H1 (cell line): Measurements from ENCODE around the gene CD52. TPM values are rescaled to one million over a fixed set of nuclear protein-coding genes. Genes with fewer than 3 reads are reported as not detected.
A peak's percentile ranks its signal among the peaks of the same experiment; 100 is the strongest.

Experiments used
- CTCF ChIA-PET: fragments of 300-600 bp; sonication (Branson Sonifier 250); formaldehyde crosslinking; loops from one replicate; lab custom pipeline; 2021; ENCODE audit not compliant: partially characterized antibody; lab: Charles Lee
- POLR2A ChIA-PET: fragments of 300-600 bp; sonication (Branson Sonifier 250); formaldehyde crosslinking; loops from one replicate; lab custom pipeline; 2021; ENCODE audit warnings: inconsistent platforms; ENCODE audit not compliant: partially characterized antibody; lab: Charles Lee
- DNase-seq, 2 experiments: peaks; one replicate each; pipeline versions ENCODE4 v3.0.0 to v3.0.0-alpha.2; 2010 to 2022; ENCODE audit warnings: low spot score in 2 of 2, low read depth in 1 of 2, mixed read lengths in 1 of 2
- FAIRE-seq: peaks from 2 replicates; lab custom pipeline; 2011; peaks lifted over from hg19 to GRCh38; lab: Jason Lieb, UNC
- H2AFZ ChIP-seq: 2 replicates; pipeline ENCODE4 v1.8.1; 2012; ENCODE audit warnings: low read length, inconsistent platforms
- H2AK5ac ChIP-seq: 2 replicates; pipeline ENCODE4 v1.6.1; 2013; ENCODE audit warnings: low read depth, low read length
- H2BK120ac ChIP-seq: replicated peaks from 2 replicates; pipeline ENCODE3; 2013; ENCODE audit warnings: low read depth, low read length, inconsistent platforms
- H2BK12ac ChIP-seq: 2 replicates; pipeline ENCODE4 v1.6.1; 2013; ENCODE audit warnings: low read depth, low read length
- H2BK15ac ChIP-seq: 2 replicates; pipeline ENCODE4 v1.6.1; 2013; ENCODE audit warnings: low read length
- H2BK20ac ChIP-seq: 2 replicates; pipeline ENCODE4 v1.6.1; 2013; ENCODE audit warnings: low read length
- H2BK5ac ChIP-seq: 2 replicates; pipeline ENCODE4 v1.6.1; 2013; ENCODE audit warnings: low read depth, low read length
- H3K14ac ChIP-seq: 2 replicates; pipeline ENCODE4 v1.6.1; 2013; ENCODE audit warnings: inconsistent platforms; ENCODE audit not compliant: insufficient read length
- H3K18ac ChIP-seq: 2 replicates; pipeline ENCODE4 v1.6.1; 2013; ENCODE audit warnings: low read length; ENCODE audit errors: extremely low read depth
- H3K23ac ChIP-seq: 2 replicates; pipeline ENCODE4 v1.6.1; 2013; ENCODE audit warnings: inconsistent platforms; ENCODE audit not compliant: insufficient read length
- H3K23me2 ChIP-seq: 2 replicates; pipeline ENCODE4 v1.6.1; 2013; ENCODE audit warnings: low read depth, low read length
- H3K27ac ChIP-seq: 2 replicates; pipeline ENCODE4 v1.6.1; 2011; ENCODE audit warnings: low read depth, low read length, inconsistent platforms
- H3K27me3 ChIP-seq, 4 experiments: replicated peaks in 1 of 4; 1 replicate in 1 of 4; 2 replicates in 3 of 4; pipeline versions ENCODE4 v1.6.1 to v1.8.1; 2011 to 2013; ENCODE audit warnings: low read length in 3 of 4, mild to moderate bottlenecking in 3 of 4, inconsistent platforms in 2 of 4, mixed read lengths in 2 of 4, moderate library complexity in 1 of 4; ENCODE audit not compliant: control insufficient read depth in 3 of 4, insufficient read depth in 3 of 4; ENCODE audit errors: extremely low read depth in 1 of 4
- H3K36me3 ChIP-seq, 4 experiments: 2 replicates each; pipeline versions ENCODE4 v1.6.1 to v1.8.1; 2011 to 2013; ENCODE audit warnings: mild to moderate bottlenecking in 4 of 4, low read length in 3 of 4, moderate library complexity in 2 of 4, control low read depth in 1 of 4, inconsistent platforms in 1 of 4; ENCODE audit not compliant: insufficient read depth in 4 of 4, control insufficient read depth in 2 of 4
- H3K4ac ChIP-seq: replicated peaks from 2 replicates; pipeline ENCODE3; 2013; ENCODE audit warnings: low read length, low read depth, mixed read lengths, inconsistent platforms; ENCODE audit not compliant: insufficient read length
- H3K4me1 ChIP-seq, 4 experiments: replicated peaks in 1 of 4; 1 replicate in 1 of 4; 2 replicates in 3 of 4; pipeline versions ENCODE4 v1.6.1 to v1.8.1; 2011 to 2013; ENCODE audit warnings: low read length in 3 of 4, inconsistent platforms in 2 of 4, mixed read lengths in 1 of 4; ENCODE audit not compliant: insufficient read depth in 4 of 4, control insufficient read depth in 3 of 4
- H3K4me2 ChIP-seq, 2 experiments: 2 replicates each; pipeline versions ENCODE4 v1.6.1 to v1.8.1; 2011 to 2013; ENCODE audit warnings: low read depth in 2 of 2, low read length in 2 of 2, control low read depth in 1 of 2, inconsistent platforms in 1 of 2, mild to moderate bottlenecking in 1 of 2; ENCODE audit not compliant: insufficient read depth in 1 of 2
- H3K4me3 ChIP-seq, 4 experiments: fragments of 200-600, 300-600 bp in 1 of 4; sonication (generic), shearing (Covaris generic), sonication (Bioruptor Twin) in 1 of 4; 2 replicates each; pipeline versions ENCODE4 v1.5.1 to v1.8.1; 2011 to 2016; ENCODE audit warnings: low read length in 4 of 4, low read depth in 3 of 4, control low read depth in 2 of 4, inconsistent platforms in 2 of 4, mild to moderate bottlenecking in 2 of 4, mixed read lengths in 1 of 4, moderate library complexity in 1 of 4; ENCODE audit not compliant: insufficient read depth in 2 of 4; ENCODE audit errors: extremely low read depth in 1 of 4
- H3K56ac ChIP-seq: replicated peaks from 2 replicates; pipeline ENCODE3; 2013; ENCODE audit warnings: low read depth, mild to moderate bottlenecking, mixed read lengths, low read length, inconsistent platforms; ENCODE audit not compliant: insufficient read length
- H3K79me1 ChIP-seq: 2 replicates; pipeline ENCODE4 v1.6.1; 2013; ENCODE audit warnings: low read depth, low read length, control low read depth
- H3K79me2 ChIP-seq, 2 experiments: 2 replicates each; pipeline versions ENCODE4 v1.6.1 to v1.8.1; 2012 to 2013; ENCODE audit warnings: low read length in 2 of 2, mild to moderate bottlenecking in 2 of 2, inconsistent platforms in 1 of 2; ENCODE audit not compliant: insufficient read depth in 2 of 2, control insufficient read depth in 1 of 2
- H3K9ac ChIP-seq, 4 experiments: replicated peaks in 1 of 4; 1 replicate in 1 of 4; 2 replicates in 3 of 4; pipeline versions ENCODE4 v1.6.1 to v1.8.1; 2011 to 2013; ENCODE audit warnings: low read depth in 3 of 4, low read length in 3 of 4, control low read depth in 2 of 4, mild to moderate bottlenecking in 2 of 4, moderate library complexity in 2 of 4, inconsistent platforms in 1 of 4; ENCODE audit errors: extremely low read depth in 1 of 4
- H3K9me3 ChIP-seq, 2 experiments: 2 replicates each; pipeline versions ENCODE4 v1.6.1 to v1.8.1; 2012 to 2013; ENCODE audit warnings: mild to moderate bottlenecking in 2 of 2, moderate library complexity in 2 of 2, control low read depth in 1 of 2, inconsistent platforms in 1 of 2, low read depth in 1 of 2, low read length in 1 of 2, mixed read lengths in 1 of 2; ENCODE audit not compliant: insufficient read depth in 2 of 2
- H4K20me1 ChIP-seq, 2 experiments: replicated peaks in 1 of 2; 2 replicates each; pipeline versions ENCODE3 to v1.8.1; 2011 to 2013; ENCODE audit warnings: inconsistent platforms in 2 of 2, low read length in 2 of 2, mild to moderate bottlenecking in 1 of 2; ENCODE audit not compliant: insufficient read depth in 2 of 2, control insufficient read depth in 1 of 2
- H4K5ac ChIP-seq: 2 replicates; pipeline ENCODE4 v1.6.1; 2013; ENCODE audit warnings: low read length, low read depth, mixed read lengths, inconsistent platforms; ENCODE audit not compliant: insufficient read length
- H4K8ac ChIP-seq: 2 replicates; pipeline ENCODE4 v1.8.0; 2013; ENCODE audit warnings: mild to moderate bottlenecking, moderate library complexity, low read length, inconsistent platforms; ENCODE audit not compliant: insufficient read depth; ENCODE audit errors: extremely low read depth
- H4K91ac ChIP-seq: replicated peaks from 2 replicates; pipeline ENCODE3; 2013; ENCODE audit warnings: low read length, mixed read lengths, inconsistent platforms; ENCODE audit not compliant: insufficient read length
- CHD2 ChIP-seq: IDR thresholded peaks from 2 replicates; pipeline ENCODE4 v1.6.1; 2012; ENCODE audit warnings: low read length, improper control_type of control experiment
- RAD21 ChIP-seq, 2 experiments: IDR thresholded peaks in 1 of 2; conservative IDR thresholded peaks in 1 of 2; 2 replicates each; pipeline ENCODE4 v1.6.1; 2011; ENCODE audit warnings: low read depth in 2 of 2, low read length in 2 of 2, improper control_type of control experiment in 1 of 2, inconsistent platforms in 1 of 2, mild to moderate bottlenecking in 1 of 2, moderate library complexity in 1 of 2
- WGBS, 2 experiments: shearing (Covaris generic) in 1 of 2; methylation state at CpG; one replicate each; pipeline versions ENCODE4 v1.1.6 to v1.1.7; 2013 to 2015; ENCODE audit warnings: low lambda C conversion rate in 2 of 2, mixed read lengths in 2 of 2, inconsistent platforms in 1 of 2, low coverage in 1 of 2, missing lambda C conversion rate in 1 of 2; ENCODE audit not compliant: insufficient replicate concordance in 2 of 2, insufficient coverage in 1 of 2, insufficient read length in 1 of 2; ENCODE audit errors: extremely low coverage in 1 of 2, missing lambda C conversion rate in 1 of 2; 5-methylcytosine and 5-hydroxymethylcytosine counted together
- polyA plus RNA-seq, 7 experiments: library from polyadenylated mRNA; depleted of rRNA in 3 of 7; stranded (reverse) in 5 of 7; unstranded in 2 of 7; fragments of >200 nt in 5 of 7; fragments of 200-250 nt in 2 of 7; gene quantifications; 1 replicate in 5 of 7; 2 replicates in 1 of 7; 4 replicates in 1 of 7; pipeline versions ENCODE4 v1.2.1 to v1.2.3, GENCODE V29; 2011 to 2013; ENCODE audit warnings: missing spikeins in 2 of 7, mixed read lengths in 2 of 7
- total RNA-seq: library from RNA; stranded (reverse); fragmentation: NEBNext Ultra II Directional; extraction: Animal tissue kit (Norgen Biotek cat#: 25700); gene quantifications from 2 replicates; pipeline ENCODE4 v1.2.1, GENCODE V29; 2021
- TF ChIP-seq, protein P1 (sequence below), 3 experiments: IDR thresholded peaks; 1 replicate in 2 of 3; 2 replicates in 1 of 3; pipeline versions ENCODE4 v1.5.1 to v1.6.1; 2011; ENCODE audit warnings: low read length in 3 of 3, mild to moderate bottlenecking in 3 of 3, inconsistent platforms in 2 of 3, low read depth in 1 of 3, moderate library complexity in 1 of 3; ENCODE audit not compliant: insufficient read depth in 1 of 3; ENCODE audit errors: control extremely low read depth in 1 of 3

CD52 gene
- total and polyA plus RNA-seq, 2 of the 8 experiments (the other 6 are each of a cell fraction or from before 2014, with no cell fraction given) = 2.4 to 3.1 TPM

DNA sequence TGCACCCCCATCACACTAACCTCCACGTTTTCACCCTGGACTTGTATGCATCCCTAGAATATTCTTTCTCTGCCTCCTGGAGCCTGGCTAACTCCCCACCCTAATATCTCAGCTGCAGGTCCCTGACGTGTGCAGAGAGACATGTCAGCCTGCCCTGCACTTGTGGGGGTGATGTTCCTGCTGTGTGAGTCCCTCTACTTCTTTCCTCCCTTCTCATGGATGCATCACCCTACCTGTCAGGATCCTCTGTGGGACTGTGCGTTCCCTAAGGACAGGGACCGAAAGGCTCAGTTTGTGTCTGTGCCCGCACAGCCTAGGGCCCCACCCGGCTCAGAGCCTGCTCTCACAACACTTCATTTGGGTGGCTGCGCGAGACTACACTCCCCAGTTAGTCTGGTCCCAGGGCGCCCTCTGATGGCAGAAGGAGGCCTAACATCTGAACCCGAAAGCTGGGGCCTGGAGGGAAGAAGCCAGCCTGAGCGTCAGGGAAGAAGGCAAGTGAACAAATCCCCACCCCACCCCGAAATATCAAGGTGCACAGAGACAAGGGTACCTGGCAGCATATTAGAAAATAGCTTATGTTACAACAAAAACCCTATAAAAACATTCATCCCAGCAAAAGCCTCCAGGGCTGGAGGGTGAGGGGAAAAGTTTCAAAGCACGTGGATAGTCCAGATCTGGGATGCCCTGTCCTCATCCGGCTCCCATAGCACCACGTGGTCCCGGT, 3.7 kb downstream of the CD52 start:
- H3K27me3 ChIP-seq = no peaks in the 10 kb centered on the region
- H2BK120ac ChIP-seq = no peak overlapping the region
- H3K79me1 ChIP-seq = no peaks in the 10 kb centered on the region
- H4K91ac ChIP-seq = no peak overlapping the region
- peaks cover 0 to 2% of the 10 kb centered on the region in 2 experiments for H4K20me1 ChIP-seq
- no peak overlapping the region for H3K56ac ChIP-seq
- no peak overlapping the region for H3K18ac ChIP-seq
- H3K9ac ChIP-seq = no peak overlapping the region
- peak; percentile 92 for FAIRE-seq
- H3K27ac ChIP-seq = no peak overlapping the region
- H3K23ac ChIP-seq = no peak overlapping the region
- peak; percentile 64 to 100 for DNase-seq
- 52% methylated on average over 16 of the region's 16 CpGs; no CpG with 5 or more reads in 1 of the 2 experiments for WGBS, 2 experiments
- H4K8ac ChIP-seq = no peak overlapping the region
- peaks cover 7 to 22% (median 18%) of the 10 kb centered on the region in 4 experiments; a peak in 7 of 8 replicates for H3K36me3 ChIP-seq
- H2BK20ac ChIP-seq = no peak overlapping the region
- H3K4me1 ChIP-seq = peaks cover 4 to 8% (median 6%) of the 10 kb centered on the region in 4 experiments
- no peak overlapping the region for H2BK12ac ChIP-seq
- H3K23me2 ChIP-seq = no peaks in the 10 kb centered on the region
- no peak overlapping the region for H3K4me3 ChIP-seq
- H2BK15ac ChIP-seq = no peak overlapping the region
- no peak overlapping the region for H4K5ac ChIP-seq
- CTCF ChIA-PET = interaction anchor here (0.6 to 57.0 kb wide), 31 partner anchors 9 to 219 kb away, joined by 3 to 1530 read pairs (median 5); partner anchors contain the start of genes CRYBG2, SH3BGRL3 and UBXN11
- H3K79me2 ChIP-seq = no peaks in the 10 kb centered on the region
- no peak overlapping the region for H3K14ac ChIP-seq
- no peak overlapping the region for H2AFZ ChIP-seq
- H2BK5ac ChIP-seq = no peak overlapping the region
- no peak overlapping the region for H2AK5ac ChIP-seq
- H3K4ac ChIP-seq = no peak overlapping the region
- no peaks in the 10 kb centered on the region for H3K9me3 ChIP-seq
- no peak overlapping the region for H3K4me2 ChIP-seq
- POLR2A ChIA-PET = interaction anchor here (0.6 to 5.0 kb wide), 12 partner anchors 9 to 149 kb away, joined by 3 to 27 read pairs (median 3); partner anchors contain the start of gene SH3BGRL3
- TF ChIP-seq RAD21 (IDR thresholded peaks at IDR 0.05 in 1 of 2, conservative IDR thresholded peaks at IDR 0.05 in 1 of 2; ENCODE audit: low read depth in 2 of 2, low read length in 2 of 2) (peak; percentile 96 to 98), CHD2 (peak; percentile 59; the same call in 1 of the 2 replicates)
- TF ChIP-seq, protein P1, sequence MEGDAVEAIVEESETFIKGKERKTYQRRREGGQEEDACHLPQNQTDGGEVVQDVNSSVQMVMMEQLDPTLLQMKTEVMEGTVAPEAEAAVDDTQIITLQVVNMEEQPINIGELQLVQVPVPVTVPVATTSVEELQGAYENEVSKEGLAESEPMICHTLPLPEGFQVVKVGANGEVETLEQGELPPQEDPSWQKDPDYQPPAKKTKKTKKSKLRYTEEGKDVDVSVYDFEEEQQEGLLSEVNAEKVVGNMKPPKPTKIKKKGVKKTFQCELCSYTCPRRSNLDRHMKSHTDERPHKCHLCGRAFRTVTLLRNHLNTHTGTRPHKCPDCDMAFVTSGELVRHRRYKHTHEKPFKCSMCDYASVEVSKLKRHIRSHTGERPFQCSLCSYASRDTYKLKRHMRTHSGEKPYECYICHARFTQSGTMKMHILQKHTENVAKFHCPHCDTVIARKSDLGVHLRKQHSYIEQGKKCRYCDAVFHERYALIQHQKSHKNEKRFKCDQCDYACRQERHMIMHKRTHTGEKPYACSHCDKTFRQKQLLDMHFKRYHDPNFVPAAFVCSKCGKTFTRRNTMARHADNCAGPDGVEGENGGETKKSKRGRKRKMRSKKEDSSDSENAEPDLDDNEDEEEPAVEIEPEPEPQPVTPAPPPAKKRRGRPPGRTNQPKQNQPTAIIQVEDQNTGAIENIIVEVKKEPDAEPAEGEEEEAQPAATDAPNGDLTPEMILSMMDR (IDR thresholded peaks at IDR 0.05; ENCODE audit: control extremely low read depth in 1 of 3, insufficient read depth in 1 of 3, low read depth in 1 of 3, low read length in 3 of 3) = peak; percentile 83 to 97 (median 92)
